CD1c-positive myeloid dendritic cell (primary cell): ENCODE data around the gene TAF6L.
A peak's percentile ranks its signal among the peaks of the same experiment; 100 is the strongest.
"Not testable (repeated sequence)": the region's sequence is repeated elsewhere in the genome, so short reads cannot be mapped to it uniquely, and the experiment has no call there.

Source experiments
- DNase-seq: peaks from one replicate; pipeline ENCODE4 v3.0.0-alpha.2; 2016; ENCODE audit errors: extremely low spot score

The TAF6L gene

DNA sequence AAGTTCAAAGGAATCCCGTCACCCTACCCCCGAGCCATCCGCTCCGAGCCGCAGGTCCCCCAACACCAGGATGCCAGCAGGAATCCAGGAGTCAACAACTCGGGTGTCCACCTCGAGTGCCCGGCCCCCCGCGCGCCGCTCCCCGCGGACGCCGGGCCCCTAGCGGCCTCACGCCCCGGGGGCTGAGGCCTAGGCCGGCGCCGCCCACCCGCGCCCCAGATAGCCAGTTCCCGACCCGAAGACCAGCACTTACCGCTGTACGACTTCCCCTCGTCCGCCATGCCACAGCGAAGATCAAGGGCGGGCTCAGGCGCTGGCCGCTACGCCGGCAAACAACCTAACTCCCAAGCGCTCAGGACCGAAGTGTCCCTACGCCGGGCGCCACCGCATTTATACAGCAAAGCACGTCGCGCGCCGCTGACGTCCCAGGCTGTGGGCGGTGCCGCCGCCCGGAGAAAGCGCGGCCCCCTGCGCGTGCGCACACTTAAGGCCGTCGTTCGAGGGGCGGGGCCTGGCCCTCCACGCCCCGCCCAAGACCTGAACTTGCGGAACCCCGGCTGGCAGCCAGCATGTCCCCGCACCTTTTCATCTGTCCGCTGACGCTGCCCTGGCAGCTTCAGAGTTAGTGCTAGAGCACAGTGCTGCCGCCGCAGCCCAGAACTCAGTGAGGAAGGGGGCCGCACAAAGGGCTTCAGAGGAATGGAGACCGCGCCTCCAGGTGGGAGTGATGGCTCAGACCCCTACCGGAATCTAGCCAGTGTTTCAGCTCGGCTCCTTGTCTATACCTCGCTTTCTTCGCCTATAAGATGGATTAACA, 34.1 kb downstream of the TAF6L start, which contains the start of gene NXF1:
Gene NXF1, minus strand, starts transcription at position 365 of the 817 bp plus-strand sequence. Its CDS starts 84 bp downstream, at position 281.
- DNase-seq = peak; percentile 99

- DNase-seq = no peak
Observed at GRCh38 chr11:62805961-62806441, 34.8 kb downstream of the TAF6L start.

DNA sequence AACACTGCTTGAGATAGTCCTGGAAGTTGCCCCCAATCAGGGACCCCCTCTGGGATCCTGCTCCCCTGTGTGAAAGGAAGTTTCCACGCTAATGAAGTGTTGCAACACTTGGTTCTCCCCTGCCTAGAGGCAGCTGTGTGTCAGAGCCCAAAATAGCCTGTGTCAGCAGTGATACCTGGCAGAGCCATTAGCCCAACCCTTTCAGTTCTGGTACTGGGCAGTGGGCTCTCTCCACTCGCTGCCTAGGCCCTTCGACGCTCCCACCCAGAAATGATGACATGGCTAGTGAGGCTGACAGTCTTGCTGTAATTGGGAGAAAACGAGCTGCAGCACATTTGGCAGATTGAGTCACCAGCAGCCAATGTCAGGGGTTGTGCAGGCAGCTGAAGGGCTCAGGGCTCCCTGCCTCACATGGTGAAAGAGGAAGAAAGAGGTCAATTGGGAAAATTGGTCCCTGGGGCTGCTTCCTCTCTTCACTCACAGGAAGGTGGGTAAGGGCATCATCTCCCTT, 35.5 kb downstream of the TAF6L start:
- DNase-seq = peak; percentile 90

DNA sequence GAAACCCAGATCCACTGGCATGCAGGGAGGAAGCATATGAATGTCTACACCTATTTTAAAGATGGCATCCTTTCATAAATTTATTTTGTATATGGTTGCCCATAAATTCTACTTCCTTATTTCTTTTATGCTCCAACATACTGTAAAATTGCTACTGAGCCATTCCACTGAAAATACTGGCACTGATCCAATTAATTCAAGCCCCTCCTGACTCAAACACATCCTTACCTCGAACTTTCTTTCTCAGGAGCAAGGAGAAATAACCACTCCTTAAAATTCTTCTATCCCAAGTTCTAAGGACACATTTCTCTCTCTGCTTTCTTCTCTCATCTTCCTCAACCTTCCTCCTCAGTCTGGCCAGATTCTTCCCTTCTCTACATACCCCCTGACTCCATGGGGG, 39.6 kb downstream of the TAF6L start:
- no peak for DNase-seq

DNA sequence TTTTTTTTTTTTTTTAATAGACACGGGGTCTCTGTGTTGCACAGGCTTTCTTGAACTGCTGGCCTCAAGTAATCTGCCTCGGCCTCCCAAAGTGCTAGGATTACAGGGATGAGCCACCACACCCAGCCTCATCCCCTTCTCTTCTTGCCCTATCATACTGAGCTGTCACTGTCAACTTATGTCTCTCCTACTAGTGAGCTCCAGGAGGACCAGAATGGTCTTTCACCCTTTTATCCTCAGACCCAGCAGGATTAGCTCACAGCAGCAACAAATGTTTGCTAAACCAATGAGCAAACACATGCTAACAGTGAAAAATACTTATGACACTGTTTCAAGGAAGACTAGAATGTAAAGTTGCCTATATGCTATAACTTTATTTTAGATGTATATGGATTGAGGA, 40.5 kb downstream of the TAF6L start:
- no peak for DNase-seq

DNA sequence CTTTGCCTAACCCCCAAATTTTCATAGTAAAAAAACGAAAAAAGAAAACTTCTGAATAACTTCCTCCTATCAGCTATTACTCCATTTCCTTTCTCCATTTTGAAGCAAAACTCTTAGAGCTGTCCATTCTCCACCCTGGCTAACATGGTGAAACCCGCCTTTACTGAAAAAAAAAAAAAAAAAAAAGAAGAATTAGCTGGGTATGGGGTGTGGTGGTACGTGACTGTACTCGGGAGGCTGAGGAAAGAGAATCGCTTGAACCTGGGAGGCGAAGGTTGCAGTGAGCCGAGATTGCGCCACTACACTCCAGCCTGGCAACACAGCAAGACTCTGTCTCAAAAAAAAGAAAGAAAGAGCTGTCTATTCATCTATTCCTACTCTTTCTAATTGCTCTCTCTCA, 45.4 kb downstream of the TAF6L start:
- DNase-seq = peak; percentile 61

GRCh38 chr11:62817129-62817528, 45.9 kb downstream of the TAF6L start:
- DNase-seq = no peak

GRCh38 chr11:62823677-62824076, 52.5 kb downstream of the TAF6L start:
- DNase-seq = no peak

- DNase-seq = not testable (repeated sequence)
Observed at GRCh38 chr11:62828130-62828529, 56.9 kb downstream of the TAF6L start.

- DNase-seq = no peak
Observed at GRCh38 chr11:62830904-62831519, 59.8 kb downstream of the TAF6L start.

- peak; percentile 99 for DNase-seq
Observed at GRCh38 chr11:62831520-62832335, 60.5 kb downstream of the TAF6L start, which contains the start of gene STX5. TSS of gene STX5 (minus strand) at chr11:62832051. CDS start at chr11:62831243, 808 bp downstream.

- peak; percentile 42 for DNase-seq
Observed at GRCh38 chr11:62832336-62833234, 61.4 kb downstream of the TAF6L start, which contains the start of gene TEX54. TSS of gene TEX54 (minus strand) at chr11:62832841.

DNA sequence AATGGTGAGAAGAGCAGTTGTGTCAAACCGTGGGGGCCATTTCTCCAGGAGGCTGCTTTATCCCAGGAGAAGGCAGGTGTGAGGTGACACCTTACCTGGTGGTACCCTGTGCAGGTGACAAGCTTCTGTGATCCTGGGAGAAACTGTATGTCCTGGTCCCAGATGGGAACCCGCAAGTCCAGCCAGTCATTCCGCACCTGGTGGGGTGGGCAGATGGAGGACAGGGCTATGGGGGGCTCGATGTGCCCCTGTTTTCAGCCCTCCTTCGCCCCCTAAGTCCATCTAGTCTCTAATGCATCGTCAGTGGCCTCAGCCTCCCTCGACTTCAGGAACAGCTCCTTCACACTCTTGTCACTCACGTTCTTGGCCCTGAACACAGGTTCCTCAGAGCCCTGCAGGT, 64.1 kb downstream of the TAF6L start:
- DNase-seq = no peak
